Dedifferentiated amniotic fluid mesenchymal stem cell (primary cell): ENCODE measurements around the gene SLC40A1.
A peak's percentile ranks its signal among the peaks of the same experiment; 100 is the strongest.
"Not testable (repeated sequence)": the region's sequence is repeated elsewhere in the genome, so short reads cannot be mapped to it uniquely, and the experiment has no call there.

Experiments
- DNase-seq: peaks from one replicate; pipeline ENCODE4 v3.0.0-alpha.2; 2016; ENCODE audit errors: extremely low spot score

SLC40A1 gene

GRCh38 chr2:189580658-189581353, at the start of gene SLC40A1:
SLC40A1 (minus strand) TSS chr2:189580786; CDS start chr2:189580460, 326 bp downstream.
- DNase-seq = peak; percentile 38

DNA sequence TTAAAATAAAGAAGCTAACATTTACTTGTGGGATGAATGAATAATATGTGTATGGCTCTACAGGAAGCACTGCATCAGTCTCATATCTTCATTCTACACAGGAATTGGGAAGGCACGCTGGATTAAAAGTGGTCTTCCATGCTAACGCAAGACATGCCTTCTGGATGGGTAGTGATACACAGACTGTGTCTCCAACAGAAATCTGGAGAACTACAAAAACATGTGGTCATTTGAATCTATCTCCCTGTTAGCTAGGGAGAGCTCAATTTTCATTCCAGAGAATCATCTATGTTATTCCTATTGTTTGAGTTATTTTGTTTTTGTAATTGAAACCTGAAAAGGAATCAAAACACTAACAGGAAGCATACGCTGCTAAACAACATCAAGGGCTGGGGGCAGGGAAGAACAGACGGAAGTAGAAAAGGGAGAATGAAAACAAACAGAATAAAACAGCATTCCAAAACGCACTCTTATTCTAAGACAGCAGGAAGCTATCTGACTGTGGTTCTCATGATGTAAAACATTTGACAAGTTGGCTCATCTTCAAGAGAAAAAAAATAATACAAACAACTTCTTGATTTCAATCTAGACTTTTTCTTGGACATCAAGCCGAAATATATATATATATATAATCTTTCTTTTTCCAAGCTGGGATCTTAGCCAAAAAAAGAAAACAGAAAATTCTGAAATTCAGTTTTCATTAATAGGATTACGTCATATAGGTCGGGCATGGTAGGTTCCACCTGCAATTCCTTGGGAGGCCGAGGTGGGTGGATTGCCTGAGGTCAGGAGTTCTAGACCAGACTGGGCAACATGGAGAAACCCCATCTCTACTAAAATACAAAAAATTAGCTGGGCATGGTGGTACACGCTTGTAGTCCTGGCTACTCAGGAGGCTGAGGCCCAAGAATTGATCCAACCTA, 49.2 kb upstream of the SLC40A1 start:
- DNase-seq = peak; percentile 61

- DNase-seq = no peak
Observed at GRCh38 chr2:189628817-189629530, 48.4 kb upstream of the SLC40A1 start.

DNA sequence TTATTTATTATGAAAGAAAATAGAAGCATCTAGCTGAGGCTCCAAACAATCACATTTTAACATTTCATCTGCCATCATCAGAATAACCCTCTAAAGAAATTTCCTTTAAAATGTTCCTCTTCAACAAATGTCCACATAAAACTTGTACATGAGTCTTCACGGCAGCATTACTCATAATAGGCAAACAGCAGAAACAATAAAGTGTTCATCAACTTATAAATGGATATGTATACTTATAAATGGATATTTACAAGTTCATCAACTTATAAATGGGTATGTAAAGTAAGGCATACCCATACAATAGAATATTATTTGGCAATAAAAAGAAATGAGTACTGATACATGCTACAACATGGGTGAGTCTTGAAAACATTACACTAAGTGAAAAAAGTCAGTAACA, 47.2 kb upstream of the SLC40A1 start:
- DNase-seq = no peak

GRCh38 chr2:189625636-189626035, 45.0 kb upstream of the SLC40A1 start:
- DNase-seq = no peak

DNA sequence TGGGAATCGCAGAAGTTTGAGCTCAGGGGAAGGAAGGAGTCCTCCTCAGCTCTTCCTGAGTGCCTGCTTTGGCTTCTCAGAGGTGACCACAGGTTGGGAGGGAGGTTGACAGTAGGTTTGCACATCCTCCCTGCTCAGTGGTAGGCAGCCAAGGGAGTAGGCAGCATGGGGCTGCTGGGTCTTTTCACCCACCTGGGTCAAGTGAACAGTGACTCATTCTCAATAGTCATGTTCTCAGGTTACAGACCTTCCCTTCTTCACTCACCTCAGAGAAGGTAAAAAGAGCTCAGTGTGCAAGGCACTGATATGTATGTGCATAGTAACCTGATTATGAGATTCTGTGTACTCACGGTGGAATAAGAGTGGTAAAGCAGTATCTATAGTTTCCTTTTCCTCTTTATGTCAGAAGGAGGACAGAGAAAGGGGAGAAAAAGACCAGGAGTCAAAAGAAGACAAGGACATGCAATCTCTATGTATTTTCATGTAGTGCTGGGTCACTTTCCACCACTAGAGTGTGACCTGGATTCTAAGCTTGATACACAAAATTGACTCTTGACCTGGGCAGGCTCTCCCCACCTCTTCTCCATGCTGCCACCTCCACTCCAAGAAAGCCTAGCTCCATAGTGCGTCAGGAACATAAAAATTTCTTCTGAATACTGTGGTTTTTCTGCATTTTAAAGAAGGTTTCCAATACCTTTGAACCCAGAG, 44.2 kb upstream of the SLC40A1 start:
- DNase-seq = no peak

- DNase-seq = no peak
Observed at GRCh38 chr2:189623049-189623448, 42.5 kb upstream of the SLC40A1 start.

DNA sequence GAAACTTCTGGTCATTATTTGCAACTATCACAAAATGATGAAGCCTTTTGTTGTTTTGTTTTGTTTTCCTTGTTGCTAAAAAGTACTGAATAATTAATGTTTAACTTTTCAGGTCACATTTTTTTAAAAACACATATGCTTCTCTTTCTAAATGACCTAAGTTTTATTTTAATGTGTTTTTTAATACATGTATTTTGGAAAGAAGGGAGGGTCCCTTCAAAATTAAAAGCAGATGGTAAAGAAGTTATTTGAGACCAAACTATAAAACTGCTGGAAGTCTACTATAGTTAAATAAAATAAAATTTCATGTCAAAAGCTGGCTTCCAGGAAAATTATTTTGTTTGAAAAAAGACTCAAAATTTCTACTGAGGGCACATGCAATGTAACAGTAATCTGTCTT, 41.2 kb upstream of the SLC40A1 start:
- peak; percentile 31 for DNase-seq

DNA sequence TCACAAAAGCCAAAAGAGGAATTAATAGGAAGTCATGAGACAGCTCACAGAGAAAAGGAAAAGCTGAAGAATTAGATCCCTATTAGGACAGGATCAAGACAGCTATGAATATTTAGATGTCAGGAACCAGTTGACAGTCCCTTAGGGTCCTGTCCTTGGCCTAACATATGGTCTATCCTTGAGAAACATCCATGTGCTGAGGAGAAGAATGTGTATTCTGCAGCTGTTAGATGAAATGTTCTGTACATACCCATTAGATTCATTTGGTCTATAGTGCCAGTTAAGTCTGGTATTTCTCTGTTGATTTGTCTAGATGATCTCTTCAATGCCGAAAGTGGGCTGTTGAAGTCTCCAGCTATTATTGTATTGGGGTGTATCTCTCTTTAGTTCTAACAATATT, 37.6 kb upstream of the SLC40A1 start:
- no peak for DNase-seq

GRCh38 chr2:189614585-189614984, 34.0 kb upstream of the SLC40A1 start:
- no peak for DNase-seq

DNA sequence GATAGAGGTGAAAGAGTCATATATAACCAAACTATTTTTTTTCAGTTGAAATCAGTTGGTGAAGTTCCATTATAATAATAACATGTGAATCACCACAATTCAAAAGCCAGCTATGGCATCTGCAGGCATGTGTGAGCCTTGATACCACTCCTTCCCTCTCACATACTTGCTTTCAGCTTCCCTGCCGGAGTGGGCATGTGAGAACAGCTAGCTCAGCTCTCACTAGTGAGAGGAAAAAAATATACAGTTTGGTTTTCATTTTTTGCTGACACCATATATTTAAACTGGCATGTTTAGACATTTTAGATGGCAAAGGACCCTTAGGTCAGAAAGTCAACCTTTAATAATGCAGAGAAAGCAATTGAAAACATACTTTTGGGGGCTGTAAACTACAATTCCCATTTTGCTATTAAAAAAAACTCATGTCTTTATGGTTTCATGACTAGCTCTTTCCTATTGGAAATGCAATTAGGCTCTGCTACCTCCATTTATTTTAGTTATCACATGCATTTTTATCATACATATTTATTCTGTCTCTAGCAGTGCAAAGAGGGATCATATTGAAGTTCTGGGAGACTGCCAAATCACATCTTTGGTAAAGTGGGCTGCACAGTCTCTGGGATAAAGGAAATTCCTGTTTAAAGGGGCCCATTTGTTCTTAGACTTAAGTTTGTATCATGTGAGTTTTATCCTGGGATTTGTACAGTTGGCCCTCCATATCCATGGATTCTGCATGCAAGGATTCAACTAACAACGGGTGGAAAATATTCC, 33.2 kb upstream of the SLC40A1 start:
- DNase-seq = peak; percentile 68

GRCh38 chr2:189613077-189613636, 32.6 kb upstream of the SLC40A1 start:
- DNase-seq = peak; percentile 82

DNA sequence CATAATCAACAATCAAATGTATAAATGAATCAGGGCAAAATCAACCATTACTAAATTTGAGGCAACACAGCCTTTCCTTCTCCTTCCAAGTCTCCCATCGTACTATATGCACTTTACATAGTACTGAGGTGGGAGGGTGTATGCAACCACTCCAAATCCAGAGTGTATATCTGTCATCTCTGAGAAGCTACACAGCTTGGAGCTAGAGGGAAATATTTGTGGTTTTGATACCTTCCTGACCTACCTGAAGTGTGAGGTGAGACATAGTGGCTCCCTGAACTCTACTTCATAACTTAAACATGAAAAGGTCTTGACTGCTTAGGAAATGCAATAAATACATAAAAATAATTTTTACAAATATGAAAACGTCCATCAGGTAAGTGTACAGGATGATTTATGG, 30.1 kb upstream of the SLC40A1 start:
- no peak for DNase-seq

DNA sequence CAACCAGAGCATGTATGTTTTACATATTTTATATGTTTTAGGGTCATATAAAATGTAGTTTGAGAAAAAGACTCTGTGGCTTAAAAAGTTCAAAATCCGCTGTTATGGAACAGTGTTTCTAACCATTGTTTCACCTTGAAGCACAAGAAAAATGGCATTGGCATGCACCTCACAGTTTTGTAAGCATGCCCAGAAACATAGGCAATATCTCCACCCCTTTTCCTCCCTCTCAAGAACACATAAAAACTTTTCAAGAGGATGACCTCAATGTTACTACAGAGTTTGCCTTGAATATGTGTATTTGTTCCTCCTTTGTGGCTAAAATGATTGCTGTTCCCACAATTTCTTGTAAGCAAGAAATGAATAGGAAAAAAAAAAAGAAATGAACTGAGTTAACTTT, 29.3 kb upstream of the SLC40A1 start:
- no peak for DNase-seq

DNA sequence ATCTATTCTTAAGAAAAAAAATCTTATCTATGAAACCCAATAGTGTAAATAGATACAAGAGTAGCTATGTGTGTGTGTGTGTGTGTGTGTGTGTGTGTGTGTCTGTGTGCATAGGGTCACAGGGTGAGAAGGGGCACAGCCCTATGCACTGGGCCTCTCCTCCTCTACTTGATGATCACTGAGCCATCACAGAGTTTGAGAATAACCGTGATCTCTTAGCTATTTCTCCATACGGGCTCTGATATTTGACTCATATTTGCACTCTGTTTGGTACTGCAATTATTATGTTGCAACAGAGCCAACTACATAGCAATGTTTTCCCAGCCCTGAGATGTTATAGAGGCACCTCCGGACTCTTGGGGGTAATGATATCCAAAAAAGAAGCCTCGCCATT, 28.8 kb upstream of the SLC40A1 start:
- peak; percentile 34 for DNase-seq

DNA sequence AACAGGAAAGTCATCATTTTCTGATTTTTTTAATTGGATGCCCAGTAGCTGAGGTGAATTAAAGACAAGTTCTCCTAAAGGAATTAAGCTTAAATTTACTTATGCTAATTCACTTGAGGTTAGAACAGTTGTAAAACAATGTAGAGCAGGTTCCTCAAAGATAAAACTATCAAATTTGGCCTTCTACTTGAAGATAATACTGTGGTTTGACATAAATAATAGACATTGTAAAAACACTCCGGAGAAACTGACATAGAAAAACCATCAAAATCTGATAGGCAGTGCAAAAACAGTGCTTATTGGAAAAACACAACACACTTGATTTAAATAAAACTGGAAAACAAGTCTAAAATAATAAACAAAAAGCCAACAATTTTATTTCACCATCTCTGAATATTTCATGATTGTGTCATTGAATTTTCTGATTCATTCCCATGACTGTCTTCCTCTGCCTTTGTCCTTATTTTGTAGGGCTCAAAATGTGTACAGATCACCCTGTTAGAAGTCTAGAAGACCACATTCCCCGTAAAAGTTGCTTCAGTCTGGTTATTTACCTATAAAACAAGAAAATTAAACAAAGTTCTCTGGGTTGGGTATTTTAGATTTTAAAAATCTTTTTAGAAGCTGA, 28.3 kb upstream of the SLC40A1 start:
- DNase-seq = peak; percentile 64

- no peak for DNase-seq
Observed at GRCh38 chr2:189608170-189608569, 27.6 kb upstream of the SLC40A1 start.

GRCh38 chr2:189602233-189602632, 21.6 kb upstream of the SLC40A1 start:
- DNase-seq = no peak

DNA sequence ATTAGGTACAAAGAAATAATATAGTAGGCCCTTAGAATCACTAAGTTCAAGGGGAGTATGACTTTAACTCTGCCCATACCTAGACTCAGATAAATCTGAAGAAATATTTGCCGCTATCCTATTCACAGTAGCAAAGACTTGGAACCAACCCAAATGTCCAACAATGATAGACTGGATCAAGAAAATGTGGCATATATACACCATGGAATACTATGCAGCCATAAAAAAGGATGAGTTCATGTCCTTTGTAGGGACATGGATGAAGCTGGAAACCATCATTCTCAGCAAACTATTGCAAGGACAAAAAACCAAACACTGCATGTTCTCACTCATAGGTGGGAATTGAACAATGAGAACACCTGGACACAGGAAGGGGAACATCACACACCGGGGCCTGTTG, 21.1 kb upstream of the SLC40A1 start:
- not testable (repeated sequence) for DNase-seq

- DNase-seq = no peak
Observed at GRCh38 chr2:189601043-189601442, 20.5 kb upstream of the SLC40A1 start.
